Mesothelial cell of epicardium (in vitro differentiated cells): ENCODE measurements around the gene CADPS2. TPM values are rescaled to one million over a fixed set of nuclear protein-coding genes. Genes with fewer than 3 reads are reported as not detected.

Experiments
- DNase-seq, 2 experiments: peaks; one replicate each; pipeline ENCODE4 v3.0.0; 2021; ENCODE audit warnings: low spot score in 2 of 2; ENCODE audit not compliant: unreplicated experiment in 2 of 2
- H3K27ac Mint-ChIP-seq: 2 replicates; pipeline ENCODE4 v1.8.0; 2021; ENCODE audit warnings: mixed read lengths
- H3K27me3 Mint-ChIP-seq: 2 replicates; pipeline ENCODE4 v1.8.0; 2021; ENCODE audit warnings: low read depth, mixed read lengths
- H3K36me3 Mint-ChIP-seq: 2 replicates; pipeline ENCODE4 v1.8.0; 2021; ENCODE audit warnings: mixed read lengths
- H3K4me1 Mint-ChIP-seq: 2 replicates; pipeline ENCODE4 v1.8.0; 2021; ENCODE audit warnings: mixed read lengths
- H3K4me3 Mint-ChIP-seq: 2 replicates; pipeline ENCODE4 v1.8.0; 2021; ENCODE audit warnings: mild to moderate bottlenecking, moderate library complexity, mixed read lengths
- H3K9me3 Mint-ChIP-seq: 2 replicates; pipeline ENCODE4 v1.8.0; 2021; ENCODE audit warnings: mixed read lengths
- CTCF ChIP-seq: fragments of 200-600 bp; sonication (generic); IDR thresholded peaks from one replicate; pipeline ENCODE4 v1.5.0; 2021; ENCODE audit warnings: antibody characterized with exemption; ENCODE audit not compliant: unreplicated experiment
- total RNA-seq: library from RNA; stranded (reverse); gene quantifications from 3 replicates; pipeline ENCODE4 v1.2.1, GENCODE V29; 2021

CADPS2 gene
- total RNA-seq, 1 donor from 2014 or later: 2.7 TPM

- TF ChIP-seq CTCF: no peak
- Mint-ChIP-seq H3K4me1 (peaks cover 4% of the 10 kb centered on the region), H3K4me3 (no peak overlapping the region), H3K27me3 (no peaks in the 10 kb centered on the region), H3K9me3 (peaks cover 12% of the 10 kb centered on the region), H3K36me3 (no peaks in the 10 kb centered on the region), H3K27ac (no peak overlapping the region)
- DNase-seq: no peak
Observed at GRCh38 chr7:122831436-122831835, 54.8 kb downstream of the CADPS2 start.

- no peaks in the 10 kb centered on the region for H3K36me3 Mint-ChIP-seq
- DNase-seq: no peak
- no peak overlapping the region for H3K27ac Mint-ChIP-seq
- TF ChIP-seq CTCF: no peak
- peaks cover 4% of the 10 kb centered on the region for H3K9me3 Mint-ChIP-seq
- H3K4me3 Mint-ChIP-seq: no peak overlapping the region
- H3K4me1 Mint-ChIP-seq: peaks cover 4% of the 10 kb centered on the region
- no peaks in the 10 kb centered on the region for H3K27me3 Mint-ChIP-seq
Observed at GRCh38 chr7:122829962-122830361, 56.3 kb downstream of the CADPS2 start.

GRCh38 chr7:122827763-122828162, 58.5 kb downstream of the CADPS2 start:
- Mint-ChIP-seq H3K9me3 (peaks cover 4% of the 10 kb centered on the region), H3K4me1 (no peaks in the 10 kb centered on the region), H3K4me3 (no peak overlapping the region), H3K27ac (no peak overlapping the region), H3K36me3 (no peaks in the 10 kb centered on the region), H3K27me3 (no peaks in the 10 kb centered on the region)
- TF ChIP-seq CTCF: no peak
- no peak for DNase-seq

GRCh38 chr7:122813845-122814244, 72.4 kb downstream of the CADPS2 start:
- Mint-ChIP-seq H3K27me3 (no peaks in the 10 kb centered on the region), H3K9me3 (peaks cover 5% of the 10 kb centered on the region), H3K4me1 (no peaks in the 10 kb centered on the region), H3K36me3 (no peaks in the 10 kb centered on the region), H3K4me3 (no peak overlapping the region), H3K27ac (no peak overlapping the region)
- no peak for TF ChIP-seq CTCF
- no peak for DNase-seq

GRCh38 chr7:122803851-122804250, 82.4 kb downstream of the CADPS2 start:
- Mint-ChIP-seq H3K9me3 (no peaks in the 10 kb centered on the region), H3K4me1 (peaks cover 8% of the 10 kb centered on the region), H3K27ac (no peak overlapping the region), H3K36me3 (no peaks in the 10 kb centered on the region), H3K4me3 (no peak overlapping the region), H3K27me3 (no peaks in the 10 kb centered on the region)
- no peak for DNase-seq
- no peak for TF ChIP-seq CTCF

GRCh38 chr7:122803323-122803722, 82.9 kb downstream of the CADPS2 start:
- Mint-ChIP-seq H3K36me3 (no peaks in the 10 kb centered on the region), H3K9me3 (no peaks in the 10 kb centered on the region), H3K4me1 (peaks cover 8% of the 10 kb centered on the region), H3K27me3 (no peaks in the 10 kb centered on the region), H3K27ac (no peak overlapping the region), H3K4me3 (no peak overlapping the region)
- DNase-seq: no peak
- TF ChIP-seq CTCF: no peak
